Mesothelial cell of epicardium (in vitro differentiated cells): Measurements from ENCODE around the gene CEP295NL. TPM values are rescaled to one million over a fixed set of nuclear protein-coding genes. Genes with fewer than 3 reads are reported as not detected.

Source experiments
- DNase-seq, 2 experiments: peaks; one replicate each; pipeline ENCODE4 v3.0.0; 2021; ENCODE audit warnings: low spot score in 2 of 2; ENCODE audit not compliant: unreplicated experiment in 2 of 2
- H3K27ac Mint-ChIP-seq: 2 replicates; pipeline ENCODE4 v1.8.0; 2021; ENCODE audit warnings: mixed read lengths
- H3K27me3 Mint-ChIP-seq: 2 replicates; pipeline ENCODE4 v1.8.0; 2021; ENCODE audit warnings: low read depth, mixed read lengths
- H3K36me3 Mint-ChIP-seq: 2 replicates; pipeline ENCODE4 v1.8.0; 2021; ENCODE audit warnings: mixed read lengths
- H3K4me1 Mint-ChIP-seq: 2 replicates; pipeline ENCODE4 v1.8.0; 2021; ENCODE audit warnings: mixed read lengths
- H3K4me3 Mint-ChIP-seq: 2 replicates; pipeline ENCODE4 v1.8.0; 2021; ENCODE audit warnings: mild to moderate bottlenecking, moderate library complexity, mixed read lengths
- H3K9me3 Mint-ChIP-seq: 2 replicates; pipeline ENCODE4 v1.8.0; 2021; ENCODE audit warnings: mixed read lengths
- total RNA-seq: library from RNA; stranded (reverse); gene quantifications from 3 replicates; pipeline ENCODE4 v1.2.1, GENCODE V29; 2021
- TF ChIP-seq, protein P1 (sequence below): fragments of 200-600 bp; sonication (generic); IDR thresholded peaks from one replicate; pipeline ENCODE4 v1.5.0; 2021; ENCODE audit warnings: antibody characterized with exemption; ENCODE audit not compliant: unreplicated experiment

Gene CEP295NL
- total RNA-seq, 1 donor from 2014 or later, result 4.2 TPM

DNA sequence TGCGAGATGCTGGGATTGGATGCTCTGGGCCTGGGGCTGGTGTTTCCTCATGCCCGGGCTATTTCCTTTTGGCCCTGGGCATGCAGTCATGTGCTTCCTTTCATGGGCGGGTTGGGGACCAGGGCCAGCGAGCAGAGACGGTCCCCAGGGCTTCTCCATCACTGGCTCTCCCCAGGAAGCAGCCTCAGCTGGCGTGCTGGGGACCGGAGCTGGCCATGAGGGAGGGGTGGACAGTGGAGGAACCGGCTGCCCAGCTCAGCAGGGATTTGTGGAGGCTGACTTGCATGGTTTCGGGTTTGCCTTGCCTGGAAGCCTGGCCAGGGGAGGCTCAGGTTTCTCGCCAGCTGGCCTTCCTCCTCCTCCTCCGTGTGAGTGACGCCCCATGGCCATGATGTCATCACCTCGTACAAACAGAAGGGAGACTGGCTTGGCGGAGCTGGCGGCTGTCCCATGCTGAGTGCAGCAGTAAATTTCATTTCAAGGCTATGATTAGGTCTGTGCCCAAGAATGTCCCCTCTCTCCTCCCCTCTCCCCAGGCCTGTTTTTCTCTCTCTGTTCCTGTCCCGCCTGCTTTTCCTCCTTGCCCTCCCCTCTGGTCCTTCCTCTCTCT is 31.1 kb upstream of the CEP295NL start:
- H3K4me3 Mint-ChIP-seq, result peak overlapping the region; percentile 0
- H3K9me3 Mint-ChIP-seq, result no peaks in the 10 kb centered on the region
- peak overlapping the region; percentile 82 for H3K27ac Mint-ChIP-seq
- TF ChIP-seq, protein P1, sequence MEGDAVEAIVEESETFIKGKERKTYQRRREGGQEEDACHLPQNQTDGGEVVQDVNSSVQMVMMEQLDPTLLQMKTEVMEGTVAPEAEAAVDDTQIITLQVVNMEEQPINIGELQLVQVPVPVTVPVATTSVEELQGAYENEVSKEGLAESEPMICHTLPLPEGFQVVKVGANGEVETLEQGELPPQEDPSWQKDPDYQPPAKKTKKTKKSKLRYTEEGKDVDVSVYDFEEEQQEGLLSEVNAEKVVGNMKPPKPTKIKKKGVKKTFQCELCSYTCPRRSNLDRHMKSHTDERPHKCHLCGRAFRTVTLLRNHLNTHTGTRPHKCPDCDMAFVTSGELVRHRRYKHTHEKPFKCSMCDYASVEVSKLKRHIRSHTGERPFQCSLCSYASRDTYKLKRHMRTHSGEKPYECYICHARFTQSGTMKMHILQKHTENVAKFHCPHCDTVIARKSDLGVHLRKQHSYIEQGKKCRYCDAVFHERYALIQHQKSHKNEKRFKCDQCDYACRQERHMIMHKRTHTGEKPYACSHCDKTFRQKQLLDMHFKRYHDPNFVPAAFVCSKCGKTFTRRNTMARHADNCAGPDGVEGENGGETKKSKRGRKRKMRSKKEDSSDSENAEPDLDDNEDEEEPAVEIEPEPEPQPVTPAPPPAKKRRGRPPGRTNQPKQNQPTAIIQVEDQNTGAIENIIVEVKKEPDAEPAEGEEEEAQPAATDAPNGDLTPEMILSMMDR, result no peak
- peaks cover 27% of the 10 kb centered on the region for H3K4me1 Mint-ChIP-seq
- DNase-seq, result peak; percentile 75 to 77
- no peaks in the 10 kb centered on the region for H3K27me3 Mint-ChIP-seq
- H3K36me3 Mint-ChIP-seq, result no peaks in the 10 kb centered on the region

DNA sequence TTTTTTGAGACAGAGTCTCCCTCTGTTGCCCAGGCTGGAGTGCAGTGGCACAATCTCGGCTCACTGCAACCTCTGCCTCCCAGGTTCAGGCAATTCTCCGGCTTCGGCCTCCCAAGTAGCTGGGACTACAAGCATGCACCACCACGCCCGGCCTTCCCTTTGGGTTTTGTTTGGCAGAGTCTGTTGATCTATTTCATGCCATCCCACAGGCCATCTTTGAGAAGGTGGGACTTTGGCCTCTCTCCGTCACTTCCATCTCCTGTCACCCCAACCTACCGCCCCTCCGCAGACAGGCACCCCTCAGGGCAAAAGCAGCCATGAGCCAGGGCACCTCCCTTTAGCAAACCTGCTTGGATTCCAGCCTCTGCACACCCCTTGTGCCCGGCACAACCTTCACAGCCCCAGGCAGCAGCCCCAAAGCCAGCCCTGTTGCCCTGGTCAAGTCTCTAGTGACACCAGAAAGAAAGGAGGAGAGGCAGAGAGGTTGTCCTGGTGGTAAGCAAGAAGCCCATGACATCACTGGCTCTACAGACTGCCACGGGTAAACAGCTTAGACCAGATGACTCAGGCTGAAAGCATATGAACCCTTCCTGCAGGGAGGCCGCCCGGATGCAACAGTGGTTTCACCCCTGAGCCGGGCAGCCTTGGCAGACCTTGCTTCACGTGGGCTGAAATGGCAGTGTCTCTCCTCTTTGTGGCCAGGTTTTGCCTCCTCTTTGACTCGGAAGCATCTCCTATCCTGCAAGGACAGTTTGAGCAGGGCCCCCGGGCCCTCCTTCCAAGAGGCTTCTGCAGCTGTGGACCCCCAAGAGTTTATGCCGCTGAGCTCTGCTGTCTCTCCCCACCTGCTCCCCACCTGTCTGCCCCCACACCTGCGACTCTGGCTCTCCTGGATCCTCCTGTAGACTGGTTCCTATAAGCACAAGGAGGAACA is 30.3 kb upstream of the CEP295NL start:
- DNase-seq, result no peak

DNA sequence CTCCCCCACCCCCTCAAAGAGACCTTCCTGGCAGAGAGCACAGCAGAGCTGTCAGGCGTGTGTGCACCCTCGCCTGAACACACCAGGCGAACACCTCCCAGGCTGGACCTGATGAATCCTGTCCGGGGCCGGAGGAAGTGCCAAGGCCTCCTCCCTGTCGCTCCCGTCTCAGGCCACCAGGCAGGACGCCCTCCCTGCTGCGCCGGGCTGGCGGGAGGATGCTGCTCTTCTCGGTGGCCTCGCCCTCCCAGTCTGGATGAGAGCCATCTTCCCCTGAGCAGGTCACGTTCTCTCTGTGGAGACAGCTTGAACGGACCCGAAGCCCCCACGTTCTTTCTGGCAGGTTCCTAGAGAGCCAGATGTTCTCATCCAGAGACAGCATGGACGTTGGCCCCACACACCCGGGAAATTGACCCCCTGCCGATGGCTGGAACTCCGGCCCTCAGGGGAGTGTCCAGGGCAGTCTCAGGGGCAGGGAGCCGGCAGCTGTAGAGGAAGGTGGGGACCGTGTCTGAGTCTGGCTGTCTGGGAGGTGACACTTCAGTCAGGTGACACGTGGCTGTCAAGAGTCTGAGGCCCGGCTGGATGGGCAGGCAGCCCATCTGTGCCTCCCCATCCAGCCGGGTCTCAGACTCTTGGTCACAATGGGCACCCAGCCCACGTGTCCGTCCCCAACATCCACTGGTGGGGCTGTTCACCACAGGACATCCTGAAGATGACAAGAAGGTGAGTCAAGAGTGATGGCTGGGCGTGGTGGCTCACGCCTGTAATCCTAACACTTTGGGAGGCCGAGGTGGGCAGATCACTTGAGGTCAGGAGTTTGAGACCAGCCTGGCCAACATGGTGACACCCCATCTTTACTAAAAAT is 27.1 kb upstream of the CEP295NL start:
- Mint-ChIP-seq H3K4me1 (peaks cover 19% of the 10 kb centered on the region), H3K27me3 (no peaks in the 10 kb centered on the region), H3K27ac (no peak overlapping the region), H3K36me3 (no peaks in the 10 kb centered on the region), H3K9me3 (no peaks in the 10 kb centered on the region), H3K4me3 (no peak overlapping the region)
- TF ChIP-seq, protein P1, result no peak
- DNase-seq, result no peak

More for the DNA sequence above, 30.3 kb upstream of the CEP295NL start:
- Mint-ChIP-seq H3K36me3 (no peaks in the 10 kb centered on the region), H3K4me1 (peaks cover 27% of the 10 kb centered on the region), H3K27me3 (no peaks in the 10 kb centered on the region), H3K27ac (peak overlapping the region; percentile 82), H3K9me3 (no peaks in the 10 kb centered on the region), H3K4me3 (no peak overlapping the region)
- TF ChIP-seq, protein P1, result no peak

DNA sequence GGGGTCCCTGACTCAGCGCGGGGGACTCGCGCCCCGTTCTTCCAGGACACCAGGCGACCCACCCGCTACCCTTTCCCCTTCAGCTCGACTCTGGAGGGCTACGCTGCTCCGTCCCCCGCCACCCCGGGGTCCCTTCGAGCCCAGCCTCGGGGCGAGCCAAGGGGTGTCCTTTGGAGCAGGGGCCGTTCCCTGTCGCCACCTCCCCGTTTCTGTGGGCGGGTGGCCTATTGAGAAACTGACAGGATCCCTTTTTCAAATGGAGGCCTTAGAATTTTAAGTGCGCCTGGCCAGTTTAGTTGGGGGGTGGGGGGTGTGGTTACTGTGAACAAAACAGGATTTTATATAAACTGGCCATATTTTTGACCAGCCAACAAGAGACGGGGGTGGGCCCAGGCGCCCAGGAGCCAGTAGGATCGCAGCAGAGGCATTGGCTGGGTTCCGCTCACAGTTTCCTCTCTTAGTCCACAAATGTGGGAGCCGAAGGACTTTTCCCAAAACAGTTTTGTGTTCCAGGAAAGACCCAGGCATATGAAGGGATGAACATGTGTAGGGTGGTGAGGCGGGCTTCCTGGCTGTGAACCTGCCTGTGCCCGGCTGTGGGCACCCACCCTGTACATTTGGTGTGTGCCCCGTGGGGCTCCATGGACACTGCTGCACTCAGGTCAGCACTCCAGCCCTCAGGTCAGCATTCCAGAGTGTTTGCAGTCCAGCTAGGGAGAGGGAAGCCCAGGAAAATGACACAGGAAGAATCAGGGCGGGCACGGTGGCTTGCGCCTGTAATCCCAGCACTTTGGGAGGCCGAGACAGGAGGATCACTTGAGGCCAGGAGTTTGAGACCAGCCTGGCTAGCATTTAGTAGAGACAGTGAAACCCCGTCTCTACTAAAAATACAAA is 22.9 kb upstream of the CEP295NL start:
- Mint-ChIP-seq H3K36me3 (no peaks in the 10 kb centered on the region), H3K4me3 (peak overlapping the region; percentile 59), H3K9me3 (no peaks in the 10 kb centered on the region), H3K4me1 (peaks cover 23% of the 10 kb centered on the region), H3K27me3 (no peaks in the 10 kb centered on the region), H3K27ac (peak overlapping the region; percentile 53)
- TF ChIP-seq, protein P1, result peak; percentile 10
- DNase-seq, result no peak
